Glomerular endothelial cell (primary cell): Measurements from ENCODE around the gene SNX12. TPM values are rescaled to one million over a fixed set of nuclear protein-coding genes. Genes with fewer than 3 reads are reported as not detected.
"Not testable (repeated sequence)": the region's sequence is repeated elsewhere in the genome, so short reads cannot be mapped to it uniquely, and the experiment has no call there.

ENCODE experiments used
- DNase-seq: peaks from one replicate; pipeline ENCODE4 v3.0.0-alpha.2; 2011; ENCODE audit warnings: low read depth, low spot score; ENCODE audit errors: extremely low read depth
- total RNA-seq: library from RNA; depleted of rRNA; stranded (reverse); fragments of >200 nt; gene quantifications from 2 replicates; pipeline ENCODE4 v1.2.3, GENCODE V29; 2015

Gene SNX12
- total RNA-seq, 1 donor from 2014 or later, result 67.2 TPM

DNA sequence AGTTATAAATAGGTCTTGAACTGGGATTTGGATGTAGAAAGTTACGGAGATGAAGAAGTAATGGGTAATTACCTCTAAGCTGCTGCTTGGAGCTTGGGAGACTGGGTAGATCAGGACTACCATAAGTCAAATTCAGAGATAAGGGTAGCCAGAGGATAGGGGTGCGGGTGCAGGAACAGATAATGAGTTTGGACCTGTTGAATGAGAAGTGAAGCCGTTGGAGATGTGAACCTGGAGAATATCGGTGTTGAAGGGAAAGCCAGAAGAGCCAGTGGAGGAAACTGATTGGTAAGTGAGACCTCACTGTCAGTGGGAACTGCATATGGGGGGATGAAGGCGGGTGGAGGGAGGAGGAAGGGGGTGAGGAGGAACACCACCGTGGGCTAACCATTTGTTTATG lies 26.9 kb upstream of the SNX12 start:
- DNase-seq, result no peak

GRCh38 chrX:71091263-71091662 lies 23.1 kb upstream of the SNX12 start:
- no peak for DNase-seq

- DNase-seq, result no peak
Measured at GRCh38 chrX:71085900-71086299, 17.8 kb upstream of the SNX12 start.

DNA sequence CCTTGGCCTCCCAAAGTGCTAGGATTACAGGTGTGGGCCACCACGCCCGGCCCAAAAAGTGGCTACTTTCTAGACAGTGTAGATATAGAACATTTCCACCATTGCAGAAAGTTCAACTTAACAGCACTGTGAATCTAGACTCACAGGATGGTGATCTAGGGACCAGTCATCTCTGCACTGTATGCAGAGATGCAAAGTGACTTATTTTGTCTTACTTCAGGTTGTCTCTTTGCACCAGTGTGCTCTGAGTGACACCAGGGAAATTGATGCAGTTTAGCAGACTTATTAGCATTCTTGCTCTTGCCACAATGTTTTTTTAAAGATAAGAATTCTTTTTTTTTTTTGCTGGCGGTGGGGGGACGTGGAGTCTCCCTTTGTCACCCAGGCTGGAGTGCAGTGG lies 14.7 kb upstream of the SNX12 start:
- DNase-seq, result no peak

DNA sequence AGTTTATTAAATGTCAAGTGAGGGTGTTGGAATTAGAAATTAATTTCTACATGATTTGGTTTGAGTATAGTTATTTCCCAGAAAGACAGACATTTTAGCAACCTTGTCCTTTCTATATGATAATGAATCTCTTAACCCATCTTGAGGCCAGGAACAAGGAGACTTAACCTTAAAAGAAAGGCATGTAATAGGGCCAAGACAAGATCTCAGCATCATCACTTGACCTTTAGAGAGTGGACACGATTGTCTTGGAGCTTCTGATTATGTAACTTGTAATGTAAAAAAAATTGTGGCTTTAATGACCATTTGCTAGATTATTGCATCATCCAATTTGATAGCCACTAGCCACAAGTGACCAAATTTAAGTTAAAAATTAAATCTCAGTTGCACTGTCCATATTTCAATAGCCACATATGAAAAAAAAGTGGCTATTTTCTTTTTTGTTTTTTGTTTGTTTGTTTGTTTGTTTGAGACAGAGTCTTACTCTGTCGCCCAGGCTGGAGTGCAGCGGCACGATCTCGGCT lies 14.1 kb upstream of the SNX12 start:
- no peak for DNase-seq

DNA sequence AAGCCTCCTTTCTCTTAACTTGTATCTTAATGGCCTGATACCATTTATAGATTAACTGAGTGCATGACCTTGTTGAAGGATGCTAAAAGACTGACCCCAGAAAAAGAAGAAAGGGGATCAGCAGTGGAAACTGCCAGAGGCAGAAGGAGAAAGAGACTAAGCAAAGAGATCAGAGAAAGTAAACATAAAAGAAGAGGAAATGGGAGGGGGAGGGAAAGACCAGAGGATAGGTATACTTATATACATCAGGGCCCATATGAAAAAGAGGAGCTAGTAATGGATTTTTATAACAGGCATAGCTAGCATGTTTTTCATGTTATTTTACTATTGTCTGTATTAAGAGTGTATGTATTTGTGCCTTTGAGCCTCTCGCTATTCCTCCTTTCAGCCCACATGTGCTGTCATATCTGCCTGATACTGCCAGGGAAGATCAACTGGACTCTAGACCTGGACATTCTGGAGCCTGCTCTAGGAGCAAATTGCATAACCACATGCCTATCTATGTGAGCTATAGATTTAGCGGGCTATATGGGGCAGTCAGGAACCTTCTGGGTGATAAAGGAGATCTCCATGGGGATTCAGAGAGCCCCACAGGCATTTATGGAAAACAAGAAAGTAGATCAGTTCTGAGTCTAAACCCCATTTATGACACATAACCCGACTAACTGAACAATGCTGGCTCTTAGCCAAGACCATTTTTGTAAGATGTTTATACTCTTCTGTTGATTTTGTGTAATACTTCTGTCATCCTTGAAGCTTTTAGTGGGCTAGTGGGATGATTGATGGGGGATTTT lies 13.4 kb upstream of the SNX12 start:
- no peak for DNase-seq

DNA sequence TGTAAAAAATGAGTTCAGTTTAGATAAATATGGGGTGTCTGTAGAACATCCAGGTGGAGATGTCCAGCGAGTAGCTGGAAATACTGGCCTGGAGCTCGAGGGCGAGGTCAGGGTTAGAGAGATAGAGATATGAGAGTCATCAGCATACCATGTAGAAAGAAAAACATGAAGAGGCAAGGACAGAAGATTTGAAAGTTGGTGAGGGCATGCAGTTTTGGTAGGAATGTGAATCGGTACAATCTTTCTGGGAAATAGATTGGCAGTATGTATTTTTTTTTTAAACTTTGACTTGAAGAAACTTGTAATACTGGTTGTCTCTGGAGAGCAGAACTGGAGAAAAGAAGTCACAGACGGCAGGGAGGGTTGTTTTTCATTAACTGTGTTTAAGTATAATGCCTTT lies 2.4 kb upstream of the SNX12 start:
- DNase-seq, result no peak

DNA sequence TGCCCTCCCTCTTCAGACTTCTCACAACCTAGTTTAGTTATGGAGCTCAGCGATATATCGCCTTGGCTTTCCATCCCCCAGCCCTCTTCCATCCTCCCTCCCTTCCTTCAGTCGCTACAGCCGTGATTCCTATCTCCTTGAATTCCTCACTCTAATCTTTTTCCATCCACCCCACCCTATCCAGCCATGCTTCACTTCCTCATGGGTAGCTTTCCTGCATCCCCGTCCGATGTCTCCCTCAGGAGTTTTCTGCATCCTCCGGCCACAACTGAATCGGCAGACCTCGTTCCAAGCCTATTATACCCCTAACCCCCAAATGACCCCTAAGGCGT lies 456 bp downstream of the SNX12 start:
- DNase-seq, result no peak

GRCh38 chrX:71067089-71067488 lies 1.0 kb downstream of the SNX12 start:
- no peak for DNase-seq

DNA sequence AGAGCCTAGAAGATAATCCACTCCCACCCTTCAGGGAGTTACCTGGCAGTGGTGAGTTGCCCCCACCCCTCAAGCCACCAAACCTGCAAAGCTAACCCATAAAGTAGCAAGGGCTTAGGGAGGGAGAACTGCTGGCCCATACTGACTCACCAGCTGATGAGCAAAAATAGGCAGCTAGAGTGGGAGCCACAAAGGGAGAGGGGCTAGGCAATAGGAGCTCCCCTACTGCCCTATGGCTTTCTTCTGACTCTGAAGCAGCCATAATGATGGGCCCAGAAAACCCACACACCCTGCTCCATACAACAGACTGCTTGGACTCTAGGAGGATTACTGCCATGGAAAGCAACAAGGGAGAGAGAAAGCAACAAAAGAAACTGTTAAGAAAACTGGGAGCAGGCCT lies 8.0 kb downstream of the SNX12 start:
- DNase-seq, result no peak

DNA sequence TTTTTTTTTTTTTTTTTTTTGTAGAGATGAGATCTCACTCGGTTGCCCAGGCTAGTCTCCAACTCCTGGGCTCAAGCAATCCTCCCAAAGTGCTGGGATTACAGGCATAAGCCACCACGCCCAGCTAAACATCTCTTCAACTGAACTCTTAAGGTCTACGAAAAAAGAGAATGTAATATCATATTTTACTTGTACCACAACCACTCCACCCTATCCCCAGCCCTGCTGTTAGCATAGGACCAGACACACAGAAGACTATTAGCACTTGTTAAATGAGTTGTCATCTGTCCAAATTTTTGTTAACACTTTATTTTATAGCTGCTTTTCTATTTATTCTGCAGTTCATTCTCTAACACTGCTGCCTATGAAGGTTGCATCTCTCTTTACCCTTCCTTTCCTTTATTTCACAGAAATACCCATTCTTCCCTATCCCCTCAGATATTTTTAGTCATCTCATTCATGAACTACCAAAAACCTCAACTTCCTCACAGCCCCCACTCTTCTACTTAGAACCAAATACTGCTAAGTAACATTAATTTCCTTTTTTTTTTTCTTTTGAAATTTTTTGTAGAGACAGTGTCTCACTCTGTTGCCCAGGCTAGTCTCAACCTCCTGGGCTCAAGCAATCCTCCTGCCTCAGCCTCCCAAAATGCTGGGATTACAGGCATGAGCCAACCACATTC lies 10.1 kb downstream of the SNX12 start:
- no peak for DNase-seq

DNA sequence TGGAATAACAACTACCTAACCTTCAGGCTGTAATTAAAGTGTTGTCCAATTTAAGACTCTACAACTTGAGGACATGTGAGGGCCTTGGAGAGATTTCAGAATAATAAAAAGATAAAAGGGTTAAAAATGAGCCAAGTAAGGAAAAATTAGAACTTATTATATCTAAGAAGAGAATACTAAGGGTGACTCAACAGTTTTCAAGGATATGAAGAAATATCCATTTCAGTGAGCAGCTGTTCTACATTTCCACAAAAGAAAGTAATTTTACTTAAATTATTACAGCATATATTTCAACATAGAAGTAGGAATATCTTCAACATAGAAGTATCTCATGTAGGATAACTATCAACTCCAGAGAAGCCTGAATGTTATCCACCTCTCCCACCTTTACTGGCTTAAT lies 11.3 kb downstream of the SNX12 start:
- no peak for DNase-seq

DNA sequence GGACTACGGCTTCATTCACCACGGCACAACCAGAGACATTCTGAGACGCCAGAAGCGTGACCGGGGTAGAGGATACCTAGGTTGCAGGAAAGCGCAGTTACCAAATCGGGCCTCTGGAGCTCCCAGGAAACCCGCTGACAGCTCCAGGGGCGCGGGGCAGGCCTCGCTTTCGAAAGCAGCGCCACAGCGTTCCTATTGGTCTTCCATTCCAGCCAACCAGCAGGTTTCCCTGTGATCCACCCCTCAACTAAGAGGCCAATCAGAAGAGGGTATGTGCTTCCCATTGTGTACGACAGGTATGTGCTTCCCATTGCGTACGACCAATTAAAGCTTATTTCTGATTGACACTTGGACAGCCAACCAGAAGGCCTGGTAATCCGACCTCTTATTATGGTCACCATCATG lies 14.9 kb downstream of the SNX12 start:
- no peak for DNase-seq

DNA sequence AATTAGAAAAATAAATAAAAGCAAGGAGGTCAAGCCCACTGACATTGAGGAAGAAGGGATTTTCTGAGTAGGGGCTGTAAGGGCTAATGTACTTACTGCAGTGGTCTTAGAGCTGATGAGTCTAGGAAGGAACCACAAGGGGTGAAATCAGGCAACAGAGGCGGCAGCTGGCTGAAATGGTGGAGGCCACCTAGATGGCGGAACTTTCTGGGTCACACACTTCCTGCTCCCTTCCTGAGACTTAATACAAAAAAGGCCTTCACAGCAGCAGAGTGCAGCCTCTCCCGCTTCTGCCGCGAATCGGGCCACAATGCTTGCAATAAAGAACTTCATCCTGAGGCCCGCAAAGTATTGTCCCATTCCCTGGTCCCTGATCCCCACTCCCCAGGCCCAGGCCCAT lies 15.4 kb downstream of the SNX12 start:
- DNase-seq, result no peak

- DNase-seq, result not testable (repeated sequence)
Measured at GRCh38 chrX:71047891-71048290, 20.2 kb downstream of the SNX12 start.

GRCh38 chrX:71017396-71017939 lies 50.7 kb downstream of the SNX12 start:
- no peak for DNase-seq

Other genes with a start within 250 kb of the SNX12 start
- gene TEX11, start 159.6 kb downstream of the SNX12 start, total RNA-seq, result not detected in 2 replicates
- not detected in 2 replicates for gene SLC7A3, start 137.2 kb downstream of the SNX12 start, total RNA-seq
- 6.5 and 10.0 TPM in 2 replicates for gene FOXO4, start 27.5 kb upstream of the SNX12 start, total RNA-seq
- gene CXorf65, start 38.4 kb upstream of the SNX12 start, total RNA-seq, result not detected in 2 replicates
- 0.23 TPM in 1 of 2 replicates, not detected in the other for gene IL2RG, start 43.2 kb upstream of the SNX12 start, total RNA-seq
- gene MED12, start 50.3 kb upstream of the SNX12 start, total RNA-seq, result 39.7 and 44.0 TPM in 2 replicates
- gene NLGN3, start 76.5 kb upstream of the SNX12 start, total RNA-seq, result 0.10 and 0.99 TPM in 2 replicates
- not detected in 2 replicates for gene GJB1, start 154.9 kb upstream of the SNX12 start, total RNA-seq
- gene ZMYM3, start 185.8 kb upstream of the SNX12 start, total RNA-seq, result 25.1 and 30.7 TPM in 2 replicates
- 309 and 314 TPM in 2 replicates for gene NONO, start 215.3 kb upstream of the SNX12 start, total RNA-seq
- 0.24 and 2.1 TPM in 2 replicates for gene ITGB1BP2, start 233.4 kb upstream of the SNX12 start, total RNA-seq